HepG2 (cell line): ENCODE results near the gene FGF2. TPM values are rescaled to one million over a fixed set of nuclear protein-coding genes. Genes with fewer than 3 reads are reported as not detected.

ENCODE experiments used
- ATAC-seq: fragments of 200-7000 bp; cut with Tn5 transposase; 3 replicates; pipeline ENCODE4 v1.9.1; 2020; ENCODE audit warnings: mild to moderate bottlenecking, moderate library complexity
- BruUV-seq: library from RNA; stranded (reverse); fragments of 400-500 nt; replicated peaks from 2 replicates; lab custom pipeline; 2021; lab: Mats Ljungman, UMichigan
- CTCF ChIA-PET: fragments of 300-600 bp; formaldehyde crosslinking; extraction: SDS; loops from one replicate; lab custom pipeline; 2021; ENCODE audit warnings: low total read pairs, inconsistent platforms, low intra/inter-chr PET ratio; lab: Yijun Ruan, JAX
- POLR2A ChIA-PET: fragments of 350-600 bp; sonication (Branson Sonifier 250); formaldehyde crosslinking; loops from one replicate; lab custom pipeline; 2020; ENCODE audit warnings: antibody characterized with exemption, inconsistent platforms; lab: Yijun Ruan, JAX
- DNase-seq: peaks from one replicate; pipeline ENCODE4 v3.0.0-alpha.2; 2015; ENCODE audit warnings: low spot score
- FAIRE-seq: peaks from 3 replicates; lab custom pipeline; 2011; peaks lifted over from hg19 to GRCh38; lab: Jason Lieb, UNC
- H2AFZ ChIP-seq: one replicate; pipeline ENCODE4 v1.6.1; 2011; ENCODE audit warnings: low read length, inconsistent platforms
- H3K27ac ChIP-seq: fragments of 300-600 bp; 3 replicates; pipeline ENCODE4 v1.8.0; 2011; ENCODE audit warnings: mixed run types, mild to moderate bottlenecking, mixed read lengths, low read length, inconsistent platforms; ENCODE audit not compliant: insufficient read depth; ENCODE audit errors: extremely low read length
- H3K27me3 ChIP-seq, 2 experiments: fragments of 200-600 bp in 1 of 2; 2 replicates in 1 of 2; 3 replicates in 1 of 2; pipeline versions ENCODE4 v1.6.0 to v1.8.0; 2011; ENCODE audit warnings: low read length in 2 of 2, mild to moderate bottlenecking in 2 of 2, moderate library complexity in 2 of 2, inconsistent platforms in 1 of 2; ENCODE audit not compliant: insufficient read depth in 2 of 2, control insufficient read depth in 1 of 2
- H3K36me3 ChIP-seq, 2 experiments: fragments of 200-600 bp in 1 of 2; replicated peaks in 1 of 2; 2 replicates in 1 of 2; 3 replicates in 1 of 2; pipeline versions ENCODE4 v1.5.1 to v1.8.0; 2011; ENCODE audit warnings: low read length in 2 of 2, inconsistent platforms in 1 of 2; ENCODE audit not compliant: insufficient read depth in 2 of 2, control insufficient read depth in 1 of 2
- H3K4me1 ChIP-seq: 2 replicates; pipeline ENCODE4 v1.5.1; 2012; ENCODE audit warnings: low read length, inconsistent platforms; ENCODE audit not compliant: insufficient read depth
- H3K4me2 ChIP-seq: 2 replicates; pipeline ENCODE4 v1.6.0; 2011; ENCODE audit warnings: low read depth, low read length, inconsistent platforms
- H3K4me3 ChIP-seq, 3 experiments: fragments of 200-600 bp in 1 of 3; sonication (generic), shearing (Covaris generic) in 1 of 3; replicated peaks in 1 of 3; 2 replicates each; pipeline ENCODE4 v1.5.1; 2011 to 2016; ENCODE audit warnings: low read length in 3 of 3, inconsistent platforms in 2 of 3, low read depth in 2 of 3, mild to moderate bottlenecking in 2 of 3, control low read depth in 1 of 3, mixed read lengths in 1 of 3; ENCODE audit not compliant: insufficient read depth in 1 of 3
- H3K79me2 ChIP-seq: one replicate; pipeline ENCODE4 v1.6.1; 2011; ENCODE audit warnings: low read length, inconsistent platforms; ENCODE audit not compliant: insufficient read depth
- H3K9ac ChIP-seq: 2 replicates; pipeline ENCODE4 v1.6.0; 2011; ENCODE audit warnings: mild to moderate bottlenecking, low read depth, low read length, inconsistent platforms; ENCODE audit not compliant: insufficient read depth
- H3K9me3 ChIP-seq: 2 replicates; pipeline ENCODE4 v1.5.1; 2012; ENCODE audit warnings: mild to moderate bottlenecking, low read length
- H4K20me1 ChIP-seq: 2 replicates; pipeline ENCODE4 v1.6.0; 2011; ENCODE audit warnings: inconsistent platforms, mild to moderate bottlenecking, low read length, moderate library complexity; ENCODE audit not compliant: insufficient read depth
- NR3C1 ChIP-seq: sonication (generic); formaldehyde crosslinking; IDR thresholded peaks from 2 replicates; pipeline ENCODE4 v1.4.0; 2020; ENCODE audit warnings: missing genetic modification reagents
- RAD51 ChIP-seq: fragments of 450-650 bp; IDR thresholded peaks from 2 replicates; pipeline ENCODE4 v1.6.1; 2016; ENCODE audit warnings: borderline replicate concordance
- ZFP36L1 ChIP-seq: sonication (generic); formaldehyde crosslinking; IDR thresholded peaks from 2 replicates; pipeline ENCODE4 v1.8.0; 2022; ENCODE audit warnings: mild to moderate bottlenecking, missing genetic modification reagents, moderate library complexity
- ZNF614 ChIP-seq: IDR thresholded peaks from 2 replicates; pipeline ENCODE4 v1.6.1; 2018; ENCODE audit warnings: missing biosample characterization, missing genetic modification reagents, inconsistent platforms, borderline replicate concordance
- ZNF644 ChIP-seq: IDR thresholded peaks from 2 replicates; pipeline ENCODE4 v1.6.1; 2016; ENCODE audit warnings: low read depth
- WGBS: methylation state at CpG from one replicate; pipeline ENCODE4 v1.1.6; 2017; ENCODE audit warnings: low lambda C conversion rate; 5-methylcytosine and 5-hydroxymethylcytosine counted together
- in situ Hi-C: cut with HindIII; loops from 2 replicates; pipeline ENCODE4 v1.10.0; 2017; ENCODE audit warnings: low pct_unique_long_range_greater_than_20kb; ENCODE audit not compliant: extremely low pct_ligation_motif_present
- intact Hi-C: fragments of 100-400 bp; cut with micrococcal nuclease; formaldehyde crosslinking; loops from one replicate; pipeline ENCODE4 v1.10.0; 2022; ENCODE audit not compliant: unreplicated experiment
- polyA plus RNA-seq, 8 experiments: library from polyadenylated mRNA; depleted of rRNA in 3 of 8; stranded (reverse) in 7 of 8; unstranded in 1 of 8; fragments of >200 nt; fragmentation: Illumina TruSeq in 4 of 8; extraction: Trizol in 4 of 8; gene quantifications; 2 replicates each; pipeline versions ENCODE4 v1.2.1 to v1.2.3, GENCODE V29; 2011 to 2016; ENCODE audit warnings: low read depth in 4 of 8, missing spikeins in 1 of 8, mixed read lengths in 1 of 8; ENCODE audit not compliant: insufficient read depth in 1 of 8
- total RNA-seq, 5 experiments: library from RNA; depleted of rRNA; stranded (reverse); fragments of >200 nt; fragmentation: Illumina TruSeq; extraction: Trizol; gene quantifications; 2 replicates each; pipeline ENCODE4 v1.2.3, GENCODE V29; 2016; ENCODE audit warnings: low read depth in 1 of 5
- TF ChIP-seq, protein P1 (sequence below): sonication (generic); formaldehyde crosslinking; IDR thresholded peaks from 2 replicates; pipeline ENCODE4 v1.4.0; 2020; ENCODE audit warnings: missing genetic modification reagents

FGF2 gene
- total and polyA plus RNA-seq, 2 of the 13 experiments (the other 11 are each of a cell fraction or from before 2014, with no cell fraction given), result 0.01 to 0.02 TPM

DNA sequence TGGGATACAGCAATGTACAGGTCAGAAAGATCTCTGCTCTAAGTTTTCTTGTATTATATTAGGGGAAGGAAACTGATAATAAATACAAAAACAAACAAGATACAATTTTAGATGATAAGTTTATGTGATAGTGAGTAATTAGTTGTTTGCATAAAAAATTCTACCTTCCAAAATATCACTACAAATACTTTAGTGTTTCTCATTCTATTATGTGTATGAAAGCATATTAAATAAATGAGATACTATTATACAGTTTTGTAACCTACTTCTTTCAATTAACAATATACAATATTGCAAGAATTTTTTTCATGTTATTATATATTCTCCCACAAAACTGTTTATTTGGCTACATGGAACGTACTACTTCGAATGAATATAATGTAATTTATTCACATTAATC, 4.2 kb upstream of the FGF2 start:
- POLR2A ChIA-PET, result no interaction called here
- 62% methylated on average over 2 of the region's 2 CpGs for WGBS

More for the DNA sequence above, 4.2 kb upstream of the FGF2 start:
- no peak overlapping the region for H3K27ac ChIP-seq
- no peaks in the 10 kb centered on the region for H3K79me2 ChIP-seq
- in situ Hi-C loops (no loop called here), intact Hi-C loops (no loop called here)
- no peak overlapping the region for H3K9ac ChIP-seq
- TF ChIP-seq ZNF644 (CRISPR knock-in tag) (no peak), ZNF614 (CRISPR knock-in tag) (no peak), NR3C1 (no peak), ZFP36L1 (CRISPR knock-in tag) (no peak), RAD51 (no peak)
- TF ChIP-seq, protein P1, sequence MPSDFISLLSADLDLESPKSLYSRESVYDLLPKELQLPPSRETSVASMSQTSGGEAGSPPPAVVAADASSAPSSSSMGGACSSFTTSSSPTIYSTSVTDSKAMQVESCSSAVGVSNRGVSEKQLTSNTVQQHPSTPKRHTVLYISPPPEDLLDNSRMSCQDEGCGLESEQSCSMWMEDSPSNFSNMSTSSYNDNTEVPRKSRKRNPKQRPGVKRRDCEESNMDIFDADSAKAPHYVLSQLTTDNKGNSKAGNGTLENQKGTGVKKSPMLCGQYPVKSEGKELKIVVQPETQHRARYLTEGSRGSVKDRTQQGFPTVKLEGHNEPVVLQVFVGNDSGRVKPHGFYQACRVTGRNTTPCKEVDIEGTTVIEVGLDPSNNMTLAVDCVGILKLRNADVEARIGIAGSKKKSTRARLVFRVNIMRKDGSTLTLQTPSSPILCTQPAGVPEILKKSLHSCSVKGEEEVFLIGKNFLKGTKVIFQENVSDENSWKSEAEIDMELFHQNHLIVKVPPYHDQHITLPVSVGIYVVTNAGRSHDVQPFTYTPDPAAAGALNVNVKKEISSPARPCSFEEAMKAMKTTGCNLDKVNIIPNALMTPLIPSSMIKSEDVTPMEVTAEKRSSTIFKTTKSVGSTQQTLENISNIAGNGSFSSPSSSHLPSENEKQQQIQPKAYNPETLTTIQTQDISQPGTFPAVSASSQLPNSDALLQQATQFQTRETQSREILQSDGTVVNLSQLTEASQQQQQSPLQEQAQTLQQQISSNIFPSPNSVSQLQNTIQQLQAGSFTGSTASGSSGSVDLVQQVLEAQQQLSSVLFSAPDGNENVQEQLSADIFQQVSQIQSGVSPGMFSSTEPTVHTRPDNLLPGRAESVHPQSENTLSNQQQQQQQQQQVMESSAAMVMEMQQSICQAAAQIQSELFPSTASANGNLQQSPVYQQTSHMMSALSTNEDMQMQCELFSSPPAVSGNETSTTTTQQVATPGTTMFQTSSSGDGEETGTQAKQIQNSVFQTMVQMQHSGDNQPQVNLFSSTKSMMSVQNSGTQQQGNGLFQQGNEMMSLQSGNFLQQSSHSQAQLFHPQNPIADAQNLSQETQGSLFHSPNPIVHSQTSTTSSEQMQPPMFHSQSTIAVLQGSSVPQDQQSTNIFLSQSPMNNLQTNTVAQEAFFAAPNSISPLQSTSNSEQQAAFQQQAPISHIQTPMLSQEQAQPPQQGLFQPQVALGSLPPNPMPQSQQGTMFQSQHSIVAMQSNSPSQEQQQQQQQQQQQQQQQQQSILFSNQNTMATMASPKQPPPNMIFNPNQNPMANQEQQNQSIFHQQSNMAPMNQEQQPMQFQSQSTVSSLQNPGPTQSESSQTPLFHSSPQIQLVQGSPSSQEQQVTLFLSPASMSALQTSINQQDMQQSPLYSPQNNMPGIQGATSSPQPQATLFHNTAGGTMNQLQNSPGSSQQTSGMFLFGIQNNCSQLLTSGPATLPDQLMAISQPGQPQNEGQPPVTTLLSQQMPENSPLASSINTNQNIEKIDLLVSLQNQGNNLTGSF (CRISPR knock-in tag), result no peak
- H3K9me3 ChIP-seq, result no peaks in the 10 kb centered on the region
- H3K4me3 ChIP-seq, result no peak overlapping the region
- CTCF ChIA-PET, result no interaction called here
- H3K4me1 ChIP-seq, result peaks cover 3% of the 10 kb centered on the region
- DNase-seq, result no peak
- no TSS peak for BruUV-seq
- FAIRE-seq, result no peak
- ATAC-seq, result no peak
- H2AFZ ChIP-seq, result no peak overlapping the region
- no peaks in the 10 kb centered on the region for H3K36me3 ChIP-seq
- H3K27me3 ChIP-seq, result peaks cover 4 to 14% of the 10 kb centered on the region in 2 experiments
- H3K4me2 ChIP-seq, result no peak overlapping the region
- H4K20me1 ChIP-seq, result no peaks in the 10 kb centered on the region; the same call in 1 of the 2 replicates
